HL-60 (cell line): ENCODE measurements around the gene GPAT3.

ENCODE experiments used
- CTCF ChIP-seq: IDR thresholded peaks from one replicate; pipeline ENCODE4 v1.5.1; 2011; ENCODE audit warnings: low read length, control low read depth, inconsistent platforms; ENCODE audit not compliant: insufficient read depth
- GABPA ChIP-seq: IDR thresholded peaks from 2 replicates; pipeline ENCODE4 v1.6.1; 2012; ENCODE audit warnings: low read depth
- POLR2AphosphoS5 ChIP-seq: IDR thresholded peaks from 2 replicates; pipeline ENCODE4 v1.6.1; 2012; ENCODE audit warnings: low read depth

GRCh38 chr4:83561381-83561780 lies 25.5 kb downstream of the GPAT3 start:
- TF ChIP-seq POLR2AphosphoS5 (no peak), CTCF (no peak), GABPA (no peak)
